Stimulated activated memory B cell treated with anti-CD40 and anti-IgM and Interleukin-4, amounts not matched to agents 10 μg/mL and 1 μg/mL and 100 μg/mL, for 72 hours (primary cell): ENCODE results near the gene CYP27A1.

Experiments used
- ATAC-seq: fragments of 150-1000 bp; cut with Tn5 transposase; 2 replicates; pipeline ENCODE4 v1.10.0; 2021
- H3K27ac Mint-ChIP-seq: one replicate; pipeline ENCODE4 v1.8.0; 2022; ENCODE audit warnings: mild to moderate bottlenecking, mixed read lengths
- H3K27me3 Mint-ChIP-seq: one replicate; pipeline ENCODE4 v1.8.0; 2022; ENCODE audit warnings: mixed read lengths
- H3K36me3 Mint-ChIP-seq: one replicate; pipeline ENCODE4 v1.8.0; 2022; ENCODE audit warnings: mixed read lengths
- H3K4me1 Mint-ChIP-seq: one replicate; pipeline ENCODE4 v1.8.0; 2022; ENCODE audit warnings: mixed read lengths
- H3K4me3 Mint-ChIP-seq: one replicate; pipeline ENCODE4 v1.8.0; 2022; ENCODE audit warnings: mild to moderate bottlenecking, moderate library complexity, mixed read lengths
- H3K9me3 Mint-ChIP-seq: one replicate; pipeline ENCODE4 v1.8.0; 2022; ENCODE audit warnings: mixed read lengths

Gene CYP27A1

DNA sequence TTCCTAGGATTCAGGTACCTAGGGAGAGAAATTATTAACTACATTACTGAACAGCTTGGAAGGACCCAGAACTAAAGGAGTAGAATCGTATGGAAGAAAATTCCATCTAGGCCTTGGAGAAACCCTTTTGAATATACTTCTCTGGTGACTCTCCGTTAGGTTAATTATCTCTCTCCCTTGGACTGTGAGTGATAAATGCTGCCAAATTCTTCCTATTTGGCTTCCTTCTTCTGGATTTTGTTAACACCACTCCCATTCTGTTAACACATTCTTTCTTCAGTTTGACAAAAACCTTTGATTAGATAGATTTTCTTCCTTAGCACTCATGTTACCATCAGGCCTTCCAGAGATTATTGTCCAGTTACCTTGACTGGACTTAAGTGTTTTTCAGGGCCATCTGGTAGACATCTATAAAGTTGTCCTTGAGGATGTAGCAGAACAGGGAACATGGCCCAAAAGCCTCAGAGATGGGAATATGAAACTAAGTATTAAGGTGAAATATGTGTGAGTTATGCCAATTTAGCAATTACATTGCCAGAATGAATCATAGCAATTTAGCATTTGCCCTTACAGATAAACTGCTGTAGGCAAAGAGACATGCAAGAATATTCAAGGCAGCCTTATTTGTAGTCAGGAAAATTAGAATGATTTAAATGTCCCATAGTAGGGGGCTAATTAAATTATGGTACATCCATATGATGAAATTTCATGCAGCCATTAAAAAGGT is 6.7 kb downstream of the CYP27A1 start:
- peaks cover 5% of the 10 kb centered on the region for H3K36me3 Mint-ChIP-seq
- peaks cover 24% of the 10 kb centered on the region for H3K27me3 Mint-ChIP-seq
- no peaks in the 10 kb centered on the region for H3K4me1 Mint-ChIP-seq
- H3K9me3 Mint-ChIP-seq: no peaks in the 10 kb centered on the region
- H3K27ac Mint-ChIP-seq: no peak overlapping the region
- ATAC-seq: no peak
- no peak overlapping the region for H3K4me3 Mint-ChIP-seq

DNA sequence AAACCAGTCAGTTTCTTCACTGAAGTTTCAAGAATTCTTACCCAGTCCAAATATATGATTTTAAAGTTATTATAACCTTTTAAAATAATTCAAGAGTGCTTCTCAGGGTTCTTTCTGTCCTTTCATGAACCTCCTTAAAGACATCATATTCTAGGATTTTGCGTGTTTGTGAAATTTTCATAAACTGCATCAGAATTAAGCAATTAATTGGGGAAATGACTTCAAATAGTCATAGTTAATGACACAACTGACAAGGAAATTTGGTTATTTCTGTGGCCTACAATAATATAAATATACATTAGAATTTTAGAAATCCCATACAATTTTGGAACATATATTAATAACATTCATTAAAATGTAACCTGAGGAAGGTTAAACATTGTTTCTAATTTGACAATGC is 10.5 kb downstream of the CYP27A1 start:
- no peaks in the 10 kb centered on the region for H3K9me3 Mint-ChIP-seq
- H3K27ac Mint-ChIP-seq: no peak overlapping the region
- peaks cover 5% of the 10 kb centered on the region for H3K36me3 Mint-ChIP-seq
- H3K4me3 Mint-ChIP-seq: no peak overlapping the region
- H3K27me3 Mint-ChIP-seq: peaks cover 30% of the 10 kb centered on the region
- no peaks in the 10 kb centered on the region for H3K4me1 Mint-ChIP-seq
- no peak for ATAC-seq

DNA sequence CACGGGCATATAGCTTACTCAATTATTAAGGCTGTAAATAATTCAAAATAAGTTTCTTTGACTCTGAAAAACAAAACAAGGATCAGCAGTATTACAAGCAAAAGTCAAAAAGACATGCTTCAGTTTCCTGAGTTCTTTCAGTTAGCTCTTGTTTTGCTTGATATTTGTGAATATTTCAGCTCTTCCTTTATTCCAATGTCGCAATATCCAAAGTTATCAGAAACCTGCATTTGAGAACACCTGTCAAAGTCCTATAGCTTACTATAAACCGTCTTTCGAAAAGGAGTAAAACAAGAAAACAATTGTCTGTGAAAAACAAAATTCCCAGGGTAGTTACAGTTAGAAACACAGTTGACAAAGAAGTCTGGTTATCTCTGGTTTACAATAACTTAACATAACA is 14.7 kb downstream of the CYP27A1 start:
- no peak for ATAC-seq
- Mint-ChIP-seq H3K9me3 (no peaks in the 10 kb centered on the region), H3K4me1 (no peaks in the 10 kb centered on the region), H3K4me3 (no peak overlapping the region), H3K27ac (no peak overlapping the region), H3K27me3 (peaks cover 31% of the 10 kb centered on the region), H3K36me3 (no peaks in the 10 kb centered on the region)

DNA sequence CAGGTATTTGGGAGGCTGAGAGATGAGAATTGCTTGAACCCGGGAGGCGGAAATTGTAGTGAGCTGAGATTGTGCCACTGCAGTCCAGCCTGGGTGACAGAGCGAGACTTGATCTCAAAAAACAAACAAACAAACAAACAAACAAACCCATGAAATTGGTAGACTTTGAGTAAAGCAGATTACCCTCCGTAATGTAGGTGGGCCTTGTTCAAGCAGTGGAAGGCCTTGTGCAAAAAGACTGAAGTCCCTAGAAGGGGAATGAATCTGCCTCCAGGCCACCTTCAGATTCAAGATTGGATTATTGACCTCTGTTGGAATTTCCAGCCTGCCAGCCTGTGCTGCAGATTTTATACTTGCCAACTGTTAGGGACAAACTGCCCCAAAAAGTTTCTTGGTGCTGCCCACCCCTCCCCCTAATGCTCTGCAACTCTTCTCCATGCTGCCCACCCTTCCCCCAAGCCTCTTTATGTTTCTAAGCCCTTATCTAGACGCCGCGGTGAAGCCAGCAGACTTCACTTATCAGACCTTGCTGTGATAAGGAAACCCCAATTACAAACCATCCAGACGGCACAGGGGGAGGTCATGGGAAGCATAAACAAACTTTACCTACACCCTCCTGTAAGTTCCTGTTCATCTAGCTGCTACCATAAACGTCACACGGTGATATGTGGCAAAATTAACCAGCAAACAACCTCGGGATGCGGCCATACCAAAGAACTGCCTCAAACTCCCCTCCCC is 17.0 kb downstream of the CYP27A1 start:
- H3K27me3 Mint-ChIP-seq: peaks cover 26% of the 10 kb centered on the region
- H3K36me3 Mint-ChIP-seq: no peaks in the 10 kb centered on the region
- no peaks in the 10 kb centered on the region for H3K9me3 Mint-ChIP-seq
- H3K27ac Mint-ChIP-seq: no peak overlapping the region
- H3K4me1 Mint-ChIP-seq: no peaks in the 10 kb centered on the region
- no peak for ATAC-seq
- no peak overlapping the region for H3K4me3 Mint-ChIP-seq

DNA sequence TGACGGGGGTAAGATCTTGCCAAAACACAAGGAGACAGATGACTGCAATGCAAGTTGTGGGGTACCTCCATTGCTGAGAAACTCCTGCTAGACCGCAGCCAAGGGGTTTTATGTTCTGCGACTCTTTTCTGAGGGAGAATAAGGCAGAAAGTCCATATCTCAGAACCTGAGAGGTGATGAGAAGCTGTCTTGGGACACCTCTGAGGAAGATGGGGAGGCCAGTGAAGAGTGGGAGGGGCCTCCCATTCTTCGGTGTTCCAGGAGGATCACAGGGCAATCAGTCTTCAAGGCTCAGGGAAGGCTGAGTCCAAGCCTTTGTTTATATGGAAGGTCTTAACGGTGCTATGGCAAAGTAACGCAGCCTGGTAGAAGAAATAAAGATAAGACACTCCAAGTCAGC is 18.0 kb downstream of the CYP27A1 start:
- no peak overlapping the region for H3K27ac Mint-ChIP-seq
- H3K4me3 Mint-ChIP-seq: no peak overlapping the region
- no peaks in the 10 kb centered on the region for H3K36me3 Mint-ChIP-seq
- peaks cover 3% of the 10 kb centered on the region for H3K9me3 Mint-ChIP-seq
- no peak for ATAC-seq
- H3K27me3 Mint-ChIP-seq: peaks cover 22% of the 10 kb centered on the region
- no peaks in the 10 kb centered on the region for H3K4me1 Mint-ChIP-seq

DNA sequence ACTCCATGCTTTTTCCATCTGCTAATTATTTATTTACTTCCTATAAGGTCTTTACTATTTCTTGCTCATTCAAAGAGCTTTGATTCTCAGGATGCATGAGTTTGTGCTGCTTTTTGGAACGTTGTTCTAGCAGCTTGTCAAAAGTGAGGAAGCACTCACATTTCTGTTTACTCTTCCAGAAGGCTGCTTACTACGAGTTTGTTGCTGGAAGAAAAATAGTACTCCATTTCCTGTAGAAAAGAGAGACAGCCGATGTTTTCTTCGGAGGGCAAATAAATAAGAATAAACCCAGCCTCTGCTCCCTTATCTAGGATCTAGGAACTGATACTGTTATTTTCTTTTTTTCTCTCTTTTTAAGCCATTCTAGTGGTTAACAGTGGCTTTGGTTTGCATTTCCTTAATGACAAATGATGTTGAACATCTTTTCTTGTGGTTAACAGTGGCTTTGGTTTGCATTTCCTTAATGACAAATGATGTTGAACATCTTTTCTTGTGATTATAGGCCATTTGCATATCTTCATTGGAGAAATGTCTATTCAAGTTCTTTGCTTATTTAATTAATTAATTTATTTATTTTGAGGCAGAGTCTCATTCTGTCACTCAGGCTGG is 20.5 kb downstream of the CYP27A1 start:
- Mint-ChIP-seq H3K27ac (no peak overlapping the region), H3K36me3 (no peaks in the 10 kb centered on the region)
- no peak for ATAC-seq

DNA sequence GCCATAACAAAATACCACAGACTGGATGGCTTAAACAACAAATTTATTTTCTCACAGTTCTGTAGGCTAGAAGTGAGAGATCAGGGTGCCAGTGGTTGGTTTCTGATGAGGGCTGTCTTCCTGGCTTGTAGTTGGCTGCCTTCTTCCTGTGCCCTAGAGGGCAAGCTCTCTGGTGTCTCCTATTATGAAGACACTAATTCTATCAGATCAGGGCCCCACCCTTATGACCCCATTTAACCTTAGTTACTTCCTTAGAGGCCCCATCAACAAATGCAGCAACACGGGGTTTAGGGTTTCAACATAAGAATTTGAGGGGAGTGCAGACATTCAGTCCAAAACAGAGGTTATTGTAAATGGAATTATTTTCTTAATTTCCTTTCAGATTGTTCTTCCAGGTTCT is 22.9 kb downstream of the CYP27A1 start:
- peaks cover 6% of the 10 kb centered on the region for H3K9me3 Mint-ChIP-seq

More for the DNA sequence above, 20.5 kb downstream of the CYP27A1 start:
- Mint-ChIP-seq H3K9me3 (peaks cover 6% of the 10 kb centered on the region), H3K4me3 (no peak overlapping the region), H3K27me3 (peaks cover 30% of the 10 kb centered on the region), H3K4me1 (no peaks in the 10 kb centered on the region)

DNA sequence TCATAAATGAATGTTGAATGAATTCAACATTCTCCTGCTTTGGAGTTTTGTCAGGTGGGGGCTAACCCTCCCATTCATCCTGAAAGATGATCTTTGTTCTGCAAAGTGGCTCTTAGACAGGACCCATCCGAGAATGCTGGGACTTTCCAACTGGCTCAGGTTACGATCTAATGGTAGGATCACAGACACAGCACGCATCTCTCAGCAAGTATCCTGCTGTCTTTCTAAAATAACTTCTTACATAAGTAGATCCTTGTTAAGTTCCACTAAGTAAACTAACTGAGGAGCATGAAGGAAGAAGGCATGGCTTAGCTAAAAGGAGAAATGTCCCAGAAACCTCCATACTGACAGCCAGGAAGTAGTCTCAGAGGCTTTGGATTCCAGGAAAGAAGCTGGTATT is 23.7 kb downstream of the CYP27A1 start:
- Mint-ChIP-seq H3K36me3 (no peaks in the 10 kb centered on the region), H3K27me3 (peaks cover 32% of the 10 kb centered on the region), H3K4me1 (no peaks in the 10 kb centered on the region), H3K27ac (no peak overlapping the region), H3K9me3 (peaks cover 6% of the 10 kb centered on the region), H3K4me3 (no peak overlapping the region)
- ATAC-seq: no peak

More for the DNA sequence above, 22.9 kb downstream of the CYP27A1 start:
- H3K4me1 Mint-ChIP-seq: no peaks in the 10 kb centered on the region
- H3K27ac Mint-ChIP-seq: no peak overlapping the region
- no peak overlapping the region for H3K4me3 Mint-ChIP-seq
- H3K36me3 Mint-ChIP-seq: no peaks in the 10 kb centered on the region
- peaks cover 35% of the 10 kb centered on the region for H3K27me3 Mint-ChIP-seq
- ATAC-seq: no peak

DNA sequence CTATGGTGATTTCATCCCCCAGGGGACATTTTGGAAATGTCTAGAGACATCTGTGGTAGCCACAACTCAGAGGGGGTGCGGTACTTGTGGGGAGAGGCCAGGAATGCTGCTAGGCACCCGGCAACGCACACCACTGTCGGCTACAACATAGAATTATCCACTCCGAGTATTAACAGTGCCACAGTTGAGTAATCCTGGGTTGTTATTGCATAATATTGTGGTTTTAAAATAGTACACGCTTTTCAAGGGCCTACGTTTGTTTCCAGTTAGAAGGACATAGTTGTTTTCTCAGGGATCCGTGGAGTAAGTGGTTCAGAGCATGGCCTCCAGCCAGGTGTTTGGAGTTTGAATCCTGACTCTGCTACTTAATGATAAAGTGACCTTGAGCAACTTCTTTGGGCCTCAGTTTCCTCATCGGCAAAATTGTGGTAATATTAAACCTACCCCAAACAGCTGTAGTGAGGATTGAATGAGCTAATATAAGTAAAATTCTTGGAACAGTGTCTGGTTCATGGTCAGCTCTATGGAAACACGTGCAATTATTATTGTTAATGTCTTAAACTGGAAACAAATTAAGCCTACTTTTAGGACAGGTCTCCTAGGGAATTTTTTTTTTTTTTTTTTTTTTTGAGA is 24.5 kb downstream of the CYP27A1 start:
- H3K27ac Mint-ChIP-seq: no peak overlapping the region
- no peaks in the 10 kb centered on the region for H3K4me1 Mint-ChIP-seq
- peaks cover 6% of the 10 kb centered on the region for H3K9me3 Mint-ChIP-seq
- peaks cover 36% of the 10 kb centered on the region for H3K27me3 Mint-ChIP-seq
- H3K36me3 Mint-ChIP-seq: no peaks in the 10 kb centered on the region
- ATAC-seq: no peak
- H3K4me3 Mint-ChIP-seq: no peak overlapping the region

DNA sequence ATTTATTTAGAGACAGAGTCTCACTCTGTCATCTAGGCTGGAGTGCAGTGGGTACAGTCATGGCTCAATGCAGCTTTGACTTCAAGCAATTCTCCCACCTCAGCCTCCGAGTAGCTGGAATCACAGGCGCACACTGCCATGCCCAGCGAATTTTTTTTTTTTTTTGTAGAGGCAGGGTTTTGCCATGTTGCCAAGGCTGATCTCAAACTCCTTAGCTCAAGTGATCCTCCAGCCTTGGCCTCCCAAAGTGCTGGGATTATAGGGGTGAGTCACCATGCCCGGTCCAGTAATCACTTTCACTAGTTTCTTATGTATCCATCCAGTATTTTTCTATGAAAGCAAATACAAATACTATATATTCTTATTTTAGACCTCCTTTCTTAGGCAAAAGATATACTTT is 25.7 kb downstream of the CYP27A1 start:
- Mint-ChIP-seq H3K4me1 (no peaks in the 10 kb centered on the region), H3K27me3 (peaks cover 48% of the 10 kb centered on the region), H3K27ac (no peak overlapping the region)

DNA sequence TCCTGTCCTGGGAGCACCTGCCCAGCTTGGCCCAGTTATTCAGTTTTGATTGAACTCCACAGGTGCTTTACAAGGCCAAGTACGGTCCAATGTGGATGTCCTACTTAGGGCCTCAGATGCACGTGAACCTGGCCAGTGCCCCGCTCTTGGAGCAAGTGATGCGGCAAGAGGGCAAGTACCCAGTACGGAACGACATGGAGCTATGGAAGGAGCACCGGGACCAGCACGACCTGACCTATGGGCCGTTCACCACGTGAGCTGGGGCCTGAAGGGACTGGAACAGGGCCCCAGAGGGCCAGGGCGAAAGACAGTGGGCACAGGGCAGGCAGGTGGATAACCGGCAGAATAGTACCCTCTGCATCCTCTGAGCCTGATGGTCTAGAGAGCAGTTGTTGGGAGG is 27.6 kb downstream of the CYP27A1 start:
- no peaks in the 10 kb centered on the region for H3K4me1 Mint-ChIP-seq
- H3K27me3 Mint-ChIP-seq: peaks cover 66% of the 10 kb centered on the region

More for the DNA sequence above, 25.7 kb downstream of the CYP27A1 start:
- no peak overlapping the region for H3K4me3 Mint-ChIP-seq
- peaks cover 6% of the 10 kb centered on the region for H3K9me3 Mint-ChIP-seq
- no peak for ATAC-seq
- no peaks in the 10 kb centered on the region for H3K36me3 Mint-ChIP-seq

DNA sequence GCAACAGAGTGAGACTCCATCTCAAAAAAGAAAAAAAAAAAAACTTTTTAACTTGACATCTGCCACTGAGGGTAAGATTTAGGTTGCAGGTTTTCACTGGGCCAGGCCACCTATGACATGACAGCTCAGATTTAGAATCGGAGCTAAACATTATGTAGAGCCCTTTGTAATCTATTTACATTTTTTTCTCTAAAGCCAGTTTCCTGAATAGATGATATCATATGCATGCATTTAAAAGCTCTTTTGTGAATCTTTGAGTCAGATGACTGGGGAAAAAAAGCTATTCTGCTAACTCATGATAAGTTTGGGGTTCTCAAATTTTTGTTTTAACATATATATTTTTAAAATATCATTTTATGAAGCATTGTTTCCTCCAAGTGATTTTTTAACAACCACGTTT is 28.3 kb downstream of the CYP27A1 start:
- peaks cover under 1% of the 10 kb centered on the region for H3K9me3 Mint-ChIP-seq
- H3K4me3 Mint-ChIP-seq: no peak overlapping the region
- no peaks in the 10 kb centered on the region for H3K4me1 Mint-ChIP-seq
- no peak overlapping the region for H3K27ac Mint-ChIP-seq
- no peaks in the 10 kb centered on the region for H3K36me3 Mint-ChIP-seq
- ATAC-seq: no peak
- peaks cover 61% of the 10 kb centered on the region for H3K27me3 Mint-ChIP-seq

More for the DNA sequence above, 27.6 kb downstream of the CYP27A1 start:
- Mint-ChIP-seq H3K4me3 (no peak overlapping the region), H3K9me3 (peaks cover 6% of the 10 kb centered on the region), H3K36me3 (no peaks in the 10 kb centered on the region), H3K27ac (no peak overlapping the region)
- no peak for ATAC-seq

DNA sequence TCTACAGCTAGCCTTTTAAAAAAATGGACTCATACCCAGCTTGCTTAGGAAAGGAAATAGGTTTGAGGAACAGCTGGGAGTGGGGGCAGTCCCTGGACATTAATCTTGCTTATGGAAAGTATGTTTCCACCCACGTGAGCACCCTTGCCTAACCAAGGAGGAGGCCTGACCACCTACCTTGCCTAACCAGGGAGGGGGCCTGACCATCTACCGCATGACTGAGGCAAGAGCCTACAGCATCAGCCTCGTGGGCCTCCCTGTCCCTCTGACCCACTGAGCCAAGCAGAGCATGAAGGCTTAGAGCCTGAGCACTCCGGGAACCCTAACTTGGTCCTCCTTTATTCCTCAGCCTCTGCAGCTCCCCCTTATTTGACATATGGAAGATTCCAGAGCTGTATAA is 29.4 kb downstream of the CYP27A1 start:
- ATAC-seq: no peak
- no peak overlapping the region for H3K27ac Mint-ChIP-seq
- H3K4me1 Mint-ChIP-seq: no peaks in the 10 kb centered on the region
- H3K27me3 Mint-ChIP-seq: peaks cover 55% of the 10 kb centered on the region
- H3K9me3 Mint-ChIP-seq: no peaks in the 10 kb centered on the region
- no peak overlapping the region for H3K4me3 Mint-ChIP-seq
- no peaks in the 10 kb centered on the region for H3K36me3 Mint-ChIP-seq

DNA sequence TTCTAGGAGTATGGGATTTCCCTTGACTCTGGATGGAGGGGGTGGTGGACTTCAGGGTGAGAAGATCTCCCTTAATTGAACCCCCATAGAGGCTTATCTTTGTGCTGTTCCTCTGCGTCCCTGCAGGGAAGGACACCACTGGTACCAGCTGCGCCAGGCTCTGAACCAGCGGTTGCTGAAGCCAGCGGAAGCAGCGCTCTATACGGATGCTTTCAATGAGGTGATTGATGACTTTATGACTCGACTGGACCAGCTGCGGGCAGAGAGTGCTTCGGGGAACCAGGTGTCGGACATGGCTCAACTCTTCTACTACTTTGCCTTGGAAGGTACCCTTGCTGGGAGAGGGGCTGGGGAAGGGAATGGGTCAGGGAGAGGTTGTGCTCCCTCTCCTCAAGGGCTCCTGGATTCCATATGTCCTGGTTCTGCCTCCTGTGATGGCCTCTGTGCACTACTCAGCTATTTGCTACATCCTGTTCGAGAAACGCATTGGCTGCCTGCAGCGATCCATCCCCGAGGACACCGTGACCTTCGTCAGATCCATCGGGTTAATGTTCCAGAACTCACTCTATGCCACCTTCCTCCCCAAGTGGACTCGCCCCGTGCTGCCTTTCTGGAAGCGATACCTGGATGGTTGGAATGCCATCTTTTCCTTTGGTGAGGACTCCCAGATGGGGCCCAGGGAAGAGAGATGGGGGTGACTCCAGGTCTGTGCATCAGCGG is 30.3 kb downstream of the CYP27A1 start:
- Mint-ChIP-seq H3K27ac (no peak overlapping the region), H3K36me3 (no peaks in the 10 kb centered on the region), H3K4me1 (no peaks in the 10 kb centered on the region), H3K27me3 (peaks cover 55% of the 10 kb centered on the region), H3K9me3 (no peaks in the 10 kb centered on the region), H3K4me3 (no peak overlapping the region)
- no peak for ATAC-seq

DNA sequence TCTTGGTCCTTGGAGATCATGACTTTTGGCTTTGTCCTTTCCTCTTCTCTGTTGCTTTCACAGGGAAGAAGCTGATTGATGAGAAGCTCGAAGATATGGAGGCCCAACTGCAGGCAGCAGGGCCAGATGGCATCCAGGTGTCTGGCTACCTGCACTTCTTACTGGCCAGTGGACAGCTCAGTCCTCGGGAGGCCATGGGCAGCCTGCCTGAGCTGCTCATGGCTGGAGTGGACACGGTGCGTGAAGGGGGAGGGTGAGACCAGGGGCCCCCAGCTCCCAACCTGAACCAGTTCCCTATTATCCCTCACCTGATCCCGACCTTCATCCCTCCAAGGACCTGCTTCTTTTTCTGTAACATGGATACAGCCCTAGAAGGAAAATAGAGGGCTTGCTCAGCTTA is 30.9 kb downstream of the CYP27A1 start:
- no peak for ATAC-seq
- H3K4me1 Mint-ChIP-seq: no peaks in the 10 kb centered on the region
- H3K27me3 Mint-ChIP-seq: peaks cover 55% of the 10 kb centered on the region
- no peak overlapping the region for H3K4me3 Mint-ChIP-seq
- no peaks in the 10 kb centered on the region for H3K36me3 Mint-ChIP-seq
- no peak overlapping the region for H3K27ac Mint-ChIP-seq
- H3K9me3 Mint-ChIP-seq: no peaks in the 10 kb centered on the region
